Caco-2 (cell line): Measurements from ENCODE around the gene DUSP5. TPM values are rescaled to one million over a fixed set of nuclear protein-coding genes. Genes with fewer than 3 reads are reported as not detected.

Source experiments
- BruUV-seq: library from RNA; stranded (reverse); fragments of 400-500 nt; replicated peaks from 2 replicates; lab custom pipeline; 2021; lab: Mats Ljungman, UMichigan
- CTCF ChIA-PET: fragments of 300-600 bp; sonication (Branson Sonifier 250); formaldehyde crosslinking; loops from one replicate; lab custom pipeline; 2022; ENCODE audit warnings: antibody characterized with exemption; lab: Charles Lee
- POLR2A ChIA-PET: fragments of 300-600 bp; sonication (Branson Sonifier 250); formaldehyde crosslinking; loops from one replicate; lab custom pipeline; 2022; ENCODE audit warnings: antibody characterized with exemption; lab: Charles Lee
- DNase-seq, 2 experiments: peaks; one replicate each; pipeline versions ENCODE4 v3.0.0 to v3.0.0-alpha.2; 2020 to 2022
- H3K27me3 ChIP-seq: replicated peaks from 2 replicates; pipeline ENCODE4 v1.6.0; 2011; ENCODE audit warnings: low read length; ENCODE audit not compliant: control insufficient read depth, insufficient read depth
- H3K36me3 ChIP-seq: 2 replicates; pipeline ENCODE4 v1.5.1; 2011; ENCODE audit warnings: low read length; ENCODE audit not compliant: control insufficient read depth, insufficient read depth
- H3K4me1 ChIP-seq: fragments of 250-450 bp; sonication (Bioruptor Pico); 2 replicates; pipeline ENCODE4 v1.5.1; 2020; ENCODE audit warnings: mild to moderate bottlenecking
- H3K4me3 ChIP-seq: 2 replicates; pipeline ENCODE4 v1.5.1; 2011; ENCODE audit warnings: low read depth, mild to moderate bottlenecking, control low read depth, low read length
- H3K9me3 ChIP-seq: fragments of 250-450 bp; sonication (Bioruptor Pico); 2 replicates; pipeline ENCODE4 v1.5.1; 2020; ENCODE audit warnings: mild to moderate bottlenecking, moderate library complexity
- H3K27ac Mint-ChIP-seq: one replicate; pipeline ENCODE4 v1.8.0; 2022; ENCODE audit warnings: mixed read lengths; ENCODE audit not compliant: unreplicated experiment
- H3K27me3 Mint-ChIP-seq: one replicate; pipeline ENCODE4 v1.8.0; 2022; ENCODE audit warnings: mixed read lengths; ENCODE audit not compliant: insufficient read depth, unreplicated experiment
- H3K36me3 Mint-ChIP-seq: one replicate; pipeline ENCODE4 v1.8.0; 2022; ENCODE audit warnings: mild to moderate bottlenecking, mixed read lengths; ENCODE audit not compliant: insufficient read depth, unreplicated experiment
- H3K4me1 Mint-ChIP-seq: one replicate; pipeline ENCODE4 v1.8.0; 2022; ENCODE audit warnings: low read depth, mixed read lengths; ENCODE audit not compliant: unreplicated experiment
- H3K4me3 Mint-ChIP-seq: one replicate; pipeline ENCODE4 v1.8.0; 2022; ENCODE audit warnings: mild to moderate bottlenecking, moderate library complexity, mixed read lengths; ENCODE audit not compliant: unreplicated experiment
- H3K9me3 Mint-ChIP-seq: one replicate; pipeline ENCODE4 v1.8.0; 2022; ENCODE audit warnings: mixed read lengths; ENCODE audit not compliant: unreplicated experiment
- CTCF ChIP-seq, 2 experiments: fragments of 200-600 bp in 1 of 2; IDR thresholded peaks; 1 replicate in 1 of 2; 2 replicates in 1 of 2; pipeline versions ENCODE4 v1.5.1 to v1.8.0; 2011 to 2022; ENCODE audit warnings: antibody characterized with exemption in 1 of 2, control low read depth in 1 of 2, inconsistent platforms in 1 of 2, low read depth in 1 of 2, low read length in 1 of 2, mild to moderate bottlenecking in 1 of 2, moderate library complexity in 1 of 2; ENCODE audit not compliant: insufficient read depth in 1 of 2, severe bottlenecking in 1 of 2, unreplicated experiment in 1 of 2
- intact Hi-C: fragments of 100-400 bp; cut with micrococcal nuclease; formaldehyde crosslinking; loops from one replicate; pipeline ENCODE4 v1.10.0; 2022; ENCODE audit not compliant: unreplicated experiment
- total RNA-seq: library from RNA; stranded (reverse); gene quantifications from 2 replicates; pipeline ENCODE4 v1.2.3, GENCODE V29; 2022

DUSP5 gene
- total RNA-seq, 1 experiment from 2014 or later, result 15.0 TPM

GRCh38 chr10:110456046-110456445, 41.7 kb upstream of the DUSP5 start:
- Histone ChIP-seq H3K4me1 (peaks cover 36% of the 10 kb centered on the region), H3K9me3 (no peaks in the 10 kb centered on the region), H3K36me3 (no peaks in the 10 kb centered on the region), H3K4me3 (no peak overlapping the region), H3K27me3 (no peaks in the 10 kb centered on the region)
- TF ChIP-seq CTCF (IDR thresholded peaks at IDR 0.05; ENCODE audit: insufficient read depth in 1 of 2, low read depth in 1 of 2, low read length in 1 of 2, severe bottlenecking in 1 of 2, unreplicated experiment in 1 of 2), result no peak
- H3K9me3 Mint-ChIP-seq, result no peaks in the 10 kb centered on the region
- H3K4me3 Mint-ChIP-seq, result peak overlapping the region; percentile 41
- intact Hi-C loops, result loop anchor here (1.0 to 5.0 kb wide), 8 partner anchors 27 to 144 kb away; partner anchors contain the start of gene DUSP5
- no peak for DNase-seq
- CTCF ChIA-PET, result interaction anchor here (0.9 to 1.5 kb wide), 3 partner anchors 28 to 102 kb away, joined by 3 to 10 read pairs (median 5); no protein-coding TSS in a partner anchor
- H3K36me3 Mint-ChIP-seq, result peaks cover 9% of the 10 kb centered on the region
- H3K27ac Mint-ChIP-seq, result peak overlapping the region; percentile 88
- POLR2A ChIA-PET, result interaction anchor here (0.6 to 2.3 kb wide), 6 partner anchors 28 to 266 kb away, joined by 3 to 15 read pairs (median 4); no protein-coding TSS in a partner anchor
- TSS peak; percentile 79 for BruUV-seq
- peaks cover 35% of the 10 kb centered on the region for H3K4me1 Mint-ChIP-seq
- no peaks in the 10 kb centered on the region for H3K27me3 Mint-ChIP-seq

- Mint-ChIP-seq H3K36me3 (peaks cover 9% of the 10 kb centered on the region), H3K27ac (peak overlapping the region; percentile 88), H3K4me1 (peaks cover 35% of the 10 kb centered on the region), H3K9me3 (no peaks in the 10 kb centered on the region), H3K4me3 (peak overlapping the region; percentile 41), H3K27me3 (no peaks in the 10 kb centered on the region)
- POLR2A ChIA-PET, result interaction anchor here (0.6 to 2.3 kb wide), 5 partner anchors 27 to 266 kb away, joined by 4 to 15 read pairs (median 4); no protein-coding TSS in a partner anchor
- intact Hi-C loops, result loop anchor here (1.0 to 5.0 kb wide), 8 partner anchors 27 to 144 kb away; partner anchors contain the start of gene DUSP5
- TF ChIP-seq CTCF (IDR thresholded peaks at IDR 0.05; ENCODE audit: insufficient read depth in 1 of 2, low read depth in 1 of 2, low read length in 1 of 2, severe bottlenecking in 1 of 2, unreplicated experiment in 1 of 2), result no peak
- peak; percentile 96 to 98 for DNase-seq
- CTCF ChIA-PET, result interaction anchor here (0.9 to 1.5 kb wide), 3 partner anchors 27 to 102 kb away, joined by 3 to 10 read pairs (median 5); no protein-coding TSS in a partner anchor
- BruUV-seq, result no TSS peak
- Histone ChIP-seq H3K4me3 (no peak overlapping the region), H3K27me3 (no peaks in the 10 kb centered on the region), H3K4me1 (peaks cover 36% of the 10 kb centered on the region), H3K9me3 (no peaks in the 10 kb centered on the region), H3K36me3 (no peaks in the 10 kb centered on the region)
Measured at GRCh38 chr10:110456523-110457091, 41.1 kb upstream of the DUSP5 start.

GRCh38 chr10:110457851-110458250, 39.9 kb upstream of the DUSP5 start:
- TF ChIP-seq CTCF (IDR thresholded peaks at IDR 0.05; ENCODE audit: insufficient read depth in 1 of 2, low read depth in 1 of 2, low read length in 1 of 2, severe bottlenecking in 1 of 2, unreplicated experiment in 1 of 2), result no peak
- Mint-ChIP-seq H3K4me1 (peaks cover 47% of the 10 kb centered on the region), H3K36me3 (peaks cover 9% of the 10 kb centered on the region), H3K4me3 (no peak overlapping the region), H3K27ac (peak overlapping the region; percentile 88), H3K27me3 (no peaks in the 10 kb centered on the region), H3K9me3 (no peaks in the 10 kb centered on the region)
- Histone ChIP-seq H3K9me3 (no peaks in the 10 kb centered on the region), H3K4me1 (peaks cover 36% of the 10 kb centered on the region), H3K4me3 (no peak overlapping the region), H3K27me3 (no peaks in the 10 kb centered on the region), H3K36me3 (no peaks in the 10 kb centered on the region)
- ChIA-PET POLR2A (no interaction called here), CTCF (no interaction called here)
- DNase-seq, result no peak
- intact Hi-C loops, result loop anchor here (2.0 to 5.0 kb wide), 5 partner anchors 61 to 146 kb away; no protein-coding TSS in a partner anchor
- BruUV-seq, result no TSS peak
